Endothelial cell of umbilical vein (primary cell): Measurements from ENCODE around the gene BAD. TPM values are rescaled to one million over a fixed set of nuclear protein-coding genes. Genes with fewer than 3 reads are reported as not detected.

Experiments
- BruUV-seq: library from RNA; stranded (reverse); fragments of 400-500 nt; replicated peaks from 2 replicates; lab custom pipeline; 2021; lab: Mats Ljungman, UMichigan
- CTCF ChIA-PET: fragments of 300-600, 350-600 bp; sonication (Branson Sonifier 250); formaldehyde crosslinking; loops from one replicate; lab custom pipeline; 2021; ENCODE audit warnings: antibody characterized with exemption, inconsistent platforms; lab: Charles Lee
- POLR2A ChIA-PET: fragments of 300-600, 350-600 bp; sonication (Branson Sonifier 250); formaldehyde crosslinking; loops from one replicate; lab custom pipeline; 2021; ENCODE audit warnings: antibody characterized with exemption, inconsistent platforms; lab: Charles Lee
- DNase-seq: peaks from one replicate; pipeline ENCODE4 v3.0.0-alpha.2; 2011; ENCODE audit warnings: low read depth, low spot score
- FAIRE-seq: peaks from 2 replicates; lab custom pipeline; 2011; peaks lifted over from hg19 to GRCh38; lab: Jason Lieb, UNC
- H2AFZ ChIP-seq: 2 replicates; pipeline ENCODE4 v1.6.0; 2012; ENCODE audit warnings: low read depth, low read length, control low read depth, inconsistent platforms
- H3K27ac ChIP-seq: 2 replicates; pipeline ENCODE4 v1.5.1; 2011; ENCODE audit warnings: low read depth, mild to moderate bottlenecking, control low read depth, low read length, moderate library complexity; ENCODE audit not compliant: insufficient read depth
- H3K27me3 ChIP-seq, 2 experiments: 2 replicates each; pipeline versions ENCODE4 v1.6.0 to v1.6.1; 2011; ENCODE audit warnings: low read length in 2 of 2, mixed read lengths in 1 of 2; ENCODE audit not compliant: control insufficient read depth in 2 of 2, insufficient read depth in 2 of 2
- H3K36me3 ChIP-seq, 2 experiments: 2 replicates in 1 of 2; 3 replicates in 1 of 2; pipeline ENCODE4 v1.5.1; 2011; ENCODE audit warnings: low read length in 2 of 2, mild to moderate bottlenecking in 1 of 2, moderate library complexity in 1 of 2; ENCODE audit not compliant: control insufficient read depth in 2 of 2, insufficient read depth in 2 of 2; ENCODE audit errors: extremely low read depth in 1 of 2
- H3K4me1 ChIP-seq: 3 replicates; pipeline ENCODE4 v1.5.1; 2011; ENCODE audit warnings: mild to moderate bottlenecking, low read length; ENCODE audit not compliant: control insufficient read depth, insufficient read depth; ENCODE audit errors: extremely low read depth
- H3K4me2 ChIP-seq: 2 replicates; pipeline ENCODE4 v1.6.1; 2011; ENCODE audit warnings: low read length, control low read depth, mixed read lengths; ENCODE audit not compliant: insufficient read depth
- H3K4me3 ChIP-seq, 3 experiments: fragments of 200-600 bp in 1 of 3; sonication (generic), shearing (Covaris generic) in 1 of 3; replicated peaks in 1 of 3; 2 replicates each; pipeline ENCODE4 v1.5.1; 2011 to 2016; ENCODE audit warnings: control low read depth in 3 of 3, low read length in 3 of 3, mild to moderate bottlenecking in 2 of 3, inconsistent platforms in 1 of 3, low read depth in 1 of 3, moderate library complexity in 1 of 3; ENCODE audit not compliant: insufficient read depth in 1 of 3
- H3K79me2 ChIP-seq: 2 replicates; pipeline ENCODE4 v1.6.0; 2012; ENCODE audit warnings: low read length, inconsistent platforms; ENCODE audit not compliant: control insufficient read depth, insufficient read depth
- H3K9ac ChIP-seq: replicated peaks from 2 replicates; pipeline ENCODE3; 2011; ENCODE audit warnings: low read length, control low read depth; ENCODE audit not compliant: insufficient read depth; ENCODE audit errors: extremely low read depth
- H3K9me1 ChIP-seq: replicated peaks from 3 replicates; pipeline ENCODE4 v1.6.0; 2011; ENCODE audit warnings: mild to moderate bottlenecking, low read length; ENCODE audit not compliant: control insufficient read depth, insufficient read depth; ENCODE audit errors: extremely low read depth
- H3K9me3 ChIP-seq: replicated peaks from 2 replicates; pipeline ENCODE4 v1.5.1; 2012; ENCODE audit warnings: low read length, inconsistent platforms; ENCODE audit not compliant: control insufficient read depth, insufficient read depth
- H4K20me1 ChIP-seq: replicated peaks from 2 replicates; pipeline ENCODE3; 2011; ENCODE audit warnings: mild to moderate bottlenecking, low read length; ENCODE audit not compliant: control insufficient read depth, insufficient read depth; ENCODE audit errors: extremely low read depth
- EZH2 ChIP-seq: IDR thresholded peaks from 2 replicates; pipeline ENCODE4 v1.6.1; 2012; ENCODE audit warnings: borderline replicate concordance, low read depth, mild to moderate bottlenecking, moderate library complexity, low read length, inconsistent platforms; ENCODE audit not compliant: severe bottlenecking
- FOS ChIP-seq: IDR thresholded peaks from 2 replicates; pipeline ENCODE4 v1.6.1; 2011; ENCODE audit warnings: mild to moderate bottlenecking, low read length, moderate library complexity, borderline replicate concordance; ENCODE audit not compliant: insufficient read depth
- GATA2 ChIP-seq: IDR thresholded peaks from 2 replicates; pipeline ENCODE4 v1.7.0; 2011; ENCODE audit warnings: low read depth, mild to moderate bottlenecking, moderate library complexity, mixed read lengths, low read length; ENCODE audit not compliant: insufficient read length, insufficient read depth
- JUN ChIP-seq: IDR thresholded peaks from 2 replicates; pipeline ENCODE4 v1.6.1; 2011; ENCODE audit warnings: borderline replicate concordance, low read depth; ENCODE audit not compliant: insufficient read length, insufficient read depth
- MYC ChIP-seq: IDR thresholded peaks from one replicate; pipeline ENCODE4 v1.6.1; 2011; ENCODE audit warnings: mild to moderate bottlenecking, low read depth, low read length
- POLR2A ChIP-seq: IDR thresholded peaks from 2 replicates; pipeline ENCODE4 v1.6.1; 2012; ENCODE audit warnings: low read depth, mild to moderate bottlenecking, control low read depth, low read length
- POLR2AphosphoS5 ChIP-seq: IDR thresholded peaks from 2 replicates; pipeline ENCODE4 v1.6.1; 2012; ENCODE audit warnings: low read depth, mild to moderate bottlenecking, control low read depth, low read length, moderate library complexity; ENCODE audit not compliant: insufficient read depth
- dilution Hi-C: fragments of 300-500 bp; cut with MboI; formaldehyde crosslinking; loops from one replicate; pipeline ENCODE4 v1.15.0; 2019; ENCODE audit warnings: low sequenced_read_pairs; ENCODE audit not compliant: extremely low pct_ligation_motif_present
- intact Hi-C: fragments of 100-400 bp; cut with micrococcal nuclease; formaldehyde crosslinking; loops from one replicate; pipeline ENCODE4 v1.10.0; 2022
- polyA plus RNA-seq, 4 experiments: library from polyadenylated mRNA; depleted of rRNA in 3 of 4; stranded (reverse) in 3 of 4; unstranded in 1 of 4; fragments of >200 nt; gene quantifications; 2 replicates each; pipeline versions ENCODE4 v1.2.1 to v1.2.3, GENCODE V29; 2011 to 2012; ENCODE audit warnings: missing spikeins in 1 of 4
- total RNA-seq: library from RNA; stranded (reverse); gene quantifications from 2 replicates; pipeline ENCODE4 v1.2.3, GENCODE V29; 2021
- TF ChIP-seq, protein P1 (sequence below), 2 donors: IDR thresholded peaks; 1 replicate in 1 of 2; 2 replicates in 1 of 2; pipeline ENCODE4 v1.5.1; 2011; ENCODE audit warnings: low read length in 2 of 2, mild to moderate bottlenecking in 2 of 2, moderate library complexity in 2 of 2, control low read depth in 1 of 2, inconsistent platforms in 1 of 2, low read depth in 1 of 2; ENCODE audit not compliant: insufficient read depth in 1 of 2; ENCODE audit errors: extremely low read depth in 1 of 2
- TF ChIP-seq, protein P2 (sequence below): IDR thresholded peaks from 2 replicates; pipeline ENCODE4 v1.6.1; 2011; ENCODE audit not compliant: insufficient read depth, insufficient read length

Gene BAD
- total and polyA plus RNA-seq, 2 donors (not counting 3 experiments of a cell fraction or from before 2014, with no cell fraction given) = 65.3 to 88.0 TPM

DNA sequence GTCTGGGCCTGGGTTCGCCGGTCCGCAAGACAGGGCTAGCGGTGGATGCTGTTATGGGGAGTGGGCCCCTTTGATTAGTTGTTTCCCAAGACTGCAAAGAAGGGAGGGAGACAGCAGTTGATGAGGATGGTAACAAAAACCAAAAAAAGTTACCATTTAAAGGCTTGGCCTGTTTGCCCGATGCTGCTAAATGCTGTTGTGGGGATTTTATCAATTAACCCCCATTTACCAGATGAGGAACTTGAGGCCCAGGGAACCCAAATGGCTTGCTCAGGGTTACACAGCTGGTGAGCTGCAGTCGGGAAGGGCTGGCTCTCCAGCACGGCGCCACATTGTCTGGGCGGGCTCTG lies 61.8 kb downstream of the BAD start:
- BruUV-seq = no TSS peak
- H3K9me3 ChIP-seq = no peaks in the 10 kb centered on the region
- dilution Hi-C loops (no loop called here), intact Hi-C loops (no loop called here)
- no peak overlapping the region for H3K4me2 ChIP-seq
- no peaks in the 10 kb centered on the region for H3K9me1 ChIP-seq
- TF ChIP-seq JUN (no peak), EZH2 (no peak), POLR2AphosphoS5 (no peak), FOS (no peak), GATA2 (no peak), POLR2A (no peak), MYC (no peak)
- TF ChIP-seq, protein P1, sequence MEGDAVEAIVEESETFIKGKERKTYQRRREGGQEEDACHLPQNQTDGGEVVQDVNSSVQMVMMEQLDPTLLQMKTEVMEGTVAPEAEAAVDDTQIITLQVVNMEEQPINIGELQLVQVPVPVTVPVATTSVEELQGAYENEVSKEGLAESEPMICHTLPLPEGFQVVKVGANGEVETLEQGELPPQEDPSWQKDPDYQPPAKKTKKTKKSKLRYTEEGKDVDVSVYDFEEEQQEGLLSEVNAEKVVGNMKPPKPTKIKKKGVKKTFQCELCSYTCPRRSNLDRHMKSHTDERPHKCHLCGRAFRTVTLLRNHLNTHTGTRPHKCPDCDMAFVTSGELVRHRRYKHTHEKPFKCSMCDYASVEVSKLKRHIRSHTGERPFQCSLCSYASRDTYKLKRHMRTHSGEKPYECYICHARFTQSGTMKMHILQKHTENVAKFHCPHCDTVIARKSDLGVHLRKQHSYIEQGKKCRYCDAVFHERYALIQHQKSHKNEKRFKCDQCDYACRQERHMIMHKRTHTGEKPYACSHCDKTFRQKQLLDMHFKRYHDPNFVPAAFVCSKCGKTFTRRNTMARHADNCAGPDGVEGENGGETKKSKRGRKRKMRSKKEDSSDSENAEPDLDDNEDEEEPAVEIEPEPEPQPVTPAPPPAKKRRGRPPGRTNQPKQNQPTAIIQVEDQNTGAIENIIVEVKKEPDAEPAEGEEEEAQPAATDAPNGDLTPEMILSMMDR (IDR thresholded peaks at IDR 0.05; ENCODE audit: extremely low read depth in 1 of 2, insufficient read depth in 1 of 2, low read depth in 1 of 2, low read length in 2 of 2) = no peak
- TF ChIP-seq, protein P2, sequence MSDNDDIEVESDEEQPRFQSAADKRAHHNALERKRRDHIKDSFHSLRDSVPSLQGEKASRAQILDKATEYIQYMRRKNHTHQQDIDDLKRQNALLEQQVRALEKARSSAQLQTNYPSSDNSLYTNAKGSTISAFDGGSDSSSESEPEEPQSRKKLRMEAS = no peak
- DNase-seq (no peak), FAIRE-seq (no peak)
- peaks cover 0 to 6% of the 10 kb centered on the region in 2 experiments for H3K36me3 ChIP-seq
- POLR2A ChIA-PET = no interaction called here
- CTCF ChIA-PET = no interaction called here
- H4K20me1 ChIP-seq = no peaks in the 10 kb centered on the region
- H3K27ac ChIP-seq = no peak overlapping the region
- H3K4me3 ChIP-seq = no peak overlapping the region
- peaks cover 8% of the 10 kb centered on the region for H3K79me2 ChIP-seq
- H2AFZ ChIP-seq = no peak overlapping the region
- H3K27me3 ChIP-seq = no peaks in the 10 kb centered on the region
- peaks cover 13% of the 10 kb centered on the region for H3K4me1 ChIP-seq
- no peak overlapping the region for H3K9ac ChIP-seq
